ENCODE measurements around the gene ST6GALNAC6. TPM values are rescaled to one million over a fixed set of nuclear protein-coding genes. Genes with fewer than 3 reads are reported as not detected.

Gene ST6GALNAC6
- polyA plus RNA-seq, 3 donors, result 8.2 to 14.4 (median 12.0) TPM

GRCh38 chr9:127895811-127896210 lies 3.6 kb downstream of the ST6GALNAC6 start:
- Histone ChIP-seq H4K20me1 (ENCODE audit: insufficient read depth, low read length) (no peaks in the 10 kb centered on the region), H3K4me3 (replicated peaks in 1 of 3; ENCODE audit: low read depth in 2 of 3, low read length in 3 of 3) (no peak overlapping the region), H2AFZ (ENCODE audit: insufficient read depth, low read depth, low read length, poor library complexity, severe bottlenecking) (no peak overlapping the region), H3K27me3 (ENCODE audit: control insufficient read depth in 2 of 2, insufficient read depth in 2 of 2, low read length in 2 of 2) (no peaks in the 10 kb centered on the region), H3K9me3 (replicated peaks in 1 of 2; ENCODE audit: control insufficient read depth in 1 of 2, insufficient read depth in 1 of 2, low read length in 2 of 2) (peaks cover 34 to 36% of the 10 kb centered on the region in 2 donors), H3K4me1 (ENCODE audit: control insufficient read depth in 1 of 2, insufficient read depth in 2 of 2, low read length in 2 of 2) (peaks cover 24 to 32% of the 10 kb centered on the region in 2 donors), H3K79me2 (ENCODE audit: insufficient read depth, low read length) (no peaks in the 10 kb centered on the region), H3K9ac (ENCODE audit: insufficient read depth, low read length, poor library complexity, severe bottlenecking) (no peak overlapping the region), H3K4me2 (replicated peaks; ENCODE audit: extremely low read depth, low read length, poor library complexity, severe bottlenecking) (no peak overlapping the region), H3K27ac (ENCODE audit: low read depth in 1 of 2, low read length in 2 of 2) (no peak overlapping the region), H3K36me3 (replicated peaks in 1 of 2; ENCODE audit: control insufficient read depth in 1 of 2, insufficient read depth in 2 of 2, low read length in 2 of 2) (peaks cover 36 to 47% of the 10 kb centered on the region in 2 donors)
- intact Hi-C loops (cut with micrococcal nuclease), result no loop called here
- DNase-seq, result no peak
- peaks cover 32 to 39% (median 36%) of the 10 kb centered on the region in 7 donors for H3K9me3 Mint-ChIP-seq
- peaks cover 1 to 9% (median 4%) of the 10 kb centered on the region in 3 donors for H3K27me3 Mint-ChIP-seq (ENCODE audit: low read depth in 3 of 3)
- H3K4me3 Mint-ChIP-seq, result no peak overlapping the region
- no peak for TF ChIP-seq CTCF (IDR thresholded peaks at IDR 0.05)
- peaks cover 44 to 48% of the 10 kb centered on the region in 2 donors for H3K36me3 Mint-ChIP-seq
- no peak overlapping the region for H3K27ac Mint-ChIP-seq
- 99% methylated on average over 8 of the region's 8 CpGs for WGBS (ENCODE audit: insufficient coverage)
- H3K4me1 Mint-ChIP-seq, result peaks cover 19% of the 10 kb centered on the region

GRCh38 chr9:127893392-127893791 lies 6.0 kb downstream of the ST6GALNAC6 start:
- H3K27ac Mint-ChIP-seq, result no peak overlapping the region
- 100% methylated on average over 3 of the region's 4 CpGs for WGBS (ENCODE audit: insufficient coverage)
- peaks cover under 1 to 5% (median 4%) of the 10 kb centered on the region in 3 donors for H3K27me3 Mint-ChIP-seq (ENCODE audit: low read depth in 3 of 3)
- peaks cover 32 to 39% (median 36%) of the 10 kb centered on the region in 7 donors for H3K9me3 Mint-ChIP-seq
- Histone ChIP-seq H3K9me3 (replicated peaks in 1 of 2; ENCODE audit: control insufficient read depth in 1 of 2, insufficient read depth in 1 of 2, low read length in 2 of 2) (peaks cover 34 to 36% of the 10 kb centered on the region in 2 donors), H3K27ac (ENCODE audit: low read depth in 1 of 2, low read length in 2 of 2) (no peak overlapping the region), H4K20me1 (ENCODE audit: insufficient read depth, low read length) (no peaks in the 10 kb centered on the region), H3K79me2 (ENCODE audit: insufficient read depth, low read length) (no peaks in the 10 kb centered on the region), H3K9ac (ENCODE audit: insufficient read depth, low read length, poor library complexity, severe bottlenecking) (no peak overlapping the region), H3K4me1 (ENCODE audit: control insufficient read depth in 1 of 2, insufficient read depth in 2 of 2, low read length in 2 of 2) (peaks cover 12 to 16% of the 10 kb centered on the region in 2 donors), H3K27me3 (ENCODE audit: control insufficient read depth in 2 of 2, insufficient read depth in 2 of 2, low read length in 2 of 2) (no peaks in the 10 kb centered on the region), H3K36me3 (replicated peaks in 1 of 2; ENCODE audit: control insufficient read depth in 1 of 2, insufficient read depth in 2 of 2, low read length in 2 of 2) (peaks cover 44 to 60% of the 10 kb centered on the region in 2 donors), H2AFZ (ENCODE audit: insufficient read depth, low read depth, low read length, poor library complexity, severe bottlenecking) (no peak overlapping the region), H3K4me2 (replicated peaks; ENCODE audit: extremely low read depth, low read length, poor library complexity, severe bottlenecking) (no peak overlapping the region), H3K4me3 (replicated peaks in 1 of 3; ENCODE audit: low read depth in 2 of 3, low read length in 3 of 3) (no peak overlapping the region)
- TF ChIP-seq CTCF (IDR thresholded peaks at IDR 0.05), result no peak
- no peak overlapping the region for H3K4me3 Mint-ChIP-seq
- intact Hi-C loops (cut with micrococcal nuclease), result no loop called here
- H3K4me1 Mint-ChIP-seq, result peaks cover 13% of the 10 kb centered on the region
- no peak for DNase-seq
- peaks cover 55 to 63% of the 10 kb centered on the region in 2 donors for H3K36me3 Mint-ChIP-seq
